ENCODE data around the gene MEOX1. TPM values are rescaled to one million over a fixed set of nuclear protein-coding genes. Genes with fewer than 3 reads are reported as not detected.

Gene MEOX1
- total RNA-seq (0.07 and 1.0 TPM in 2 replicates), polyA plus RNA-seq (0.32 TPM in 1 of 2 replicates, not detected in the other)

- Histone ChIP-seq H3K4me3 (no peak within 1 kb of the TSS), H3K36me3 (no peaks in the 10 kb centered on the region), H3K27ac (peak within 1 kb of the TSS; percentile 9), H3K4me1 (ENCODE audit: low read depth) (peaks cover 18% of the 10 kb centered on the region), H3K9me3 (ENCODE audit: low read depth) (no peaks in the 10 kb centered on the region), H3K27me3 (no peaks in the 10 kb centered on the region)
- peak; percentile 60 to 65 for DNase-seq (ENCODE audit: low read depth in 1 of 2, low spot score in 1 of 2)
- no peak for TF ChIP-seq CTCF (IDR thresholded peaks at IDR 0.05; ENCODE audit: low read depth, low read length)
Measured at GRCh38 chr17:43661699-43662412, at the start of gene MEOX1. MEOX1 (minus strand) TSS chr17:43661922; CDS start chr17:43661534, 388 bp downstream.

GRCh38 chr17:43710101-43710500, 48.4 kb upstream of the MEOX1 start:
- Histone ChIP-seq H3K27ac (no peak overlapping the region), H3K4me1 (ENCODE audit: low read depth) (no peaks in the 10 kb centered on the region), H3K27me3 (peaks cover 29% of the 10 kb centered on the region), H3K36me3 (no peaks in the 10 kb centered on the region), H3K4me3 (no peak overlapping the region), H3K9me3 (ENCODE audit: low read depth) (no peaks in the 10 kb centered on the region)
- no peak for TF ChIP-seq CTCF (IDR thresholded peaks at IDR 0.05; ENCODE audit: low read depth, low read length)
- DNase-seq (ENCODE audit: low read depth in 1 of 2, low spot score in 1 of 2): no peak

- TF ChIP-seq CTCF (IDR thresholded peaks at IDR 0.05; ENCODE audit: low read depth, low read length): no peak
- Histone ChIP-seq H3K9me3 (ENCODE audit: low read depth) (no peaks in the 10 kb centered on the region), H3K4me3 (no peak overlapping the region)
Measured at GRCh38 chr17:43709210-43709609, 47.5 kb upstream of the MEOX1 start.

GRCh38 chr17:43707184-43707583, 45.5 kb upstream of the MEOX1 start:
- Histone ChIP-seq H3K4me1 (ENCODE audit: low read depth) (no peaks in the 10 kb centered on the region), H3K27ac (no peak overlapping the region)

More at GRCh38 chr17:43709210-43709609, 47.5 kb upstream of the MEOX1 start:
- Histone ChIP-seq H3K4me1 (ENCODE audit: low read depth) (no peaks in the 10 kb centered on the region), H3K36me3 (no peaks in the 10 kb centered on the region), H3K27ac (no peak overlapping the region), H3K27me3 (peaks cover 21% of the 10 kb centered on the region)
- DNase-seq (ENCODE audit: low read depth in 1 of 2, low spot score in 1 of 2): no peak

GRCh38 chr17:43706235-43706634, 44.5 kb upstream of the MEOX1 start:
- H3K27ac ChIP-seq: no peak overlapping the region
- no peaks in the 10 kb centered on the region for H3K27me3 ChIP-seq
- H3K4me3 ChIP-seq: no peak overlapping the region
- no peak for TF ChIP-seq CTCF (IDR thresholded peaks at IDR 0.05; ENCODE audit: low read depth, low read length)
- no peaks in the 10 kb centered on the region for H3K36me3 ChIP-seq
- H3K4me1 ChIP-seq (ENCODE audit: low read depth): no peaks in the 10 kb centered on the region
- no peaks in the 10 kb centered on the region for H3K9me3 ChIP-seq (ENCODE audit: low read depth)
- DNase-seq (ENCODE audit: low read depth in 1 of 2, low spot score in 1 of 2): no peak

More at GRCh38 chr17:43707184-43707583, 45.5 kb upstream of the MEOX1 start:
- Histone ChIP-seq H3K4me3 (no peak overlapping the region), H3K36me3 (no peaks in the 10 kb centered on the region), H3K27me3 (peaks cover under 1% of the 10 kb centered on the region), H3K9me3 (ENCODE audit: low read depth) (no peaks in the 10 kb centered on the region)
- DNase-seq (ENCODE audit: low read depth in 1 of 2, low spot score in 1 of 2): no peak
- no peak for TF ChIP-seq CTCF (IDR thresholded peaks at IDR 0.05; ENCODE audit: low read depth, low read length)

All from cardiac muscle cell (in vitro differentiated cells and primary cell).